GM19468 (cell line): ENCODE data around the gene GEMIN7.
"Not testable (repeated sequence)": the region's sequence is repeated elsewhere in the genome, so short reads cannot be mapped to it uniquely, and the experiment has no call there.

Experiments
- ATAC-seq: cut with Tn5 transposase; IDR thresholded peaks from one replicate; pipeline ENCODE4 v1.9.1; 2021; ENCODE audit warnings: mild to moderate bottlenecking, moderate library complexity, moderate number of reproducible peaks; ENCODE audit not compliant: unreplicated experiment; ENCODE audit errors: extremely low read depth

Gene GEMIN7

DNA sequence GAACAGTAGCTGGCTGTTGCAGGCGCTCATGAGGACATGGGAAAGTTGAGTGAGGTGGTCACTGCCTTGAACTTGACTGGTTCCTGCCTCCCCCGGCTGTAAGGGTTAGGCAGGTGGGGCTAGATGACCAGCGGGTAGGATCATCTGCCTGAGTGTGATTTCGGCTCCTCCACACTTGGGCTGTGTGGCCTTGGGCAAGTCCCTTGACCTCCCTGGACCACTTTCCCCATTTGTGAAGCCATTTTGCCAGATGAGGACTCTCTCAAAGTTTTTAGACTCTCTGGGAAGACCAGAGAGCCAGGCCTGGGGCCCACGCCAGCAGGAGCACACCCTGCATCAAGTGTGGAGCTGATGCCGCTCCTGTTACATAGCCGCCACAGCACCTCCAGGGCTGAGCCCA lies 23.4 kb downstream of the GEMIN7 start:
- ATAC-seq = no peak

DNA sequence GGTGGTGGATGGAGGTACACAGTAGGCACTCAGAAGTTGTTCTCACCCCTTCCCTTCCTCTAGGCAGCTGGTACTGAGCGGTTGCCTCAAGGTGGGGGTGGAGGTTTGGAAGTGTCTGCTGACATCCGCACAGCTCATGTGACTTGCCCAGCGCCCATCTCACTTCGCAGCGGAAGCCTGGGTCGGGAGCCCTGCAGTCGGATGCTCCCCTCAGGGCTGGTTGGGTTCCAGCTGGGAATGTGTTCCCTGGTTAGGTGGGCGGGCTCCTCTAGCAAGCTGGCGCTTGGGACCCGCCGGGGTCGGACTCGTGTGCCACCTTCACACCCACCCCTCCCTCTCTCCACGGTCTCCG lies 24.1 kb downstream of the GEMIN7 start:
- ATAC-seq = no peak

DNA sequence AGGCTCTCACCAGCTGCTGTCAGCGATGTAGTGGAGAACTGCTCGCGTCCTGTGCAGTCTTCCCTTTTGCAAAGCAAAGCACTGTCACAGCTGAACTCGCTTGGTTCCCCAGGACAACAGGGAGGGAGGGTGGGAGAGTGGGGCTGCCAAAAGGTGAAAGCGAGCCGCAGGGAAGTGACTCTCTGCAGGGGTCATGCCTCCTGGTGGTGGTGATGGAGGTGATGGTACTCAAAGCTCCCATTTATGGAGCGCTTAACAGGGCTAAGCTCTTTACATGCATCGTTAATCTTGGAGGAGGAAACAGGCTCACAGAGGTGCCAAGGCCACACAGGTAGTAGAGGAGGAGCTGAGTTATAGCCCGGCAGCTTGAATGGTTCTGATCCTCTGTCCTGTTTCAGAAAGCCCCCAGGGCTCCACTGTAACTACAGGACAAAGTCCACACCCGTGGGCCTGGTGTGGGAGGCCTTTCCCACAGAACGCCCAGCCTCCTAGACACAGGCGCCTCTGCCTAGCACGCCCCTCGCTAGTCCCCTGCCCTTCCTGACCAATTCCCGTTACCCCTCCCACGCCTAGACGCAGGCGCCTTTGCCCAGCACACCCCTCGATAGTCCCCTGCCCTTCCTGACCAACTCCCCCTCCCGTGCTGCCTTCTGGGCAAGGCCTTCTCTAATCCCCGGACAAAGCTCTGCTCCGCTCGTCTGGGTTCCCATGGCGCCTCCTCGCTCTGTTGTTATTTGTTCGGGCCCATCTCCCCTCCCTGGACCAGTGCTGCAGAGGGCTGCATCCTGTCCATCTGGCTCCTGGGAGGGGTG lies 24.7 kb downstream of the GEMIN7 start:
- ATAC-seq = no peak

DNA sequence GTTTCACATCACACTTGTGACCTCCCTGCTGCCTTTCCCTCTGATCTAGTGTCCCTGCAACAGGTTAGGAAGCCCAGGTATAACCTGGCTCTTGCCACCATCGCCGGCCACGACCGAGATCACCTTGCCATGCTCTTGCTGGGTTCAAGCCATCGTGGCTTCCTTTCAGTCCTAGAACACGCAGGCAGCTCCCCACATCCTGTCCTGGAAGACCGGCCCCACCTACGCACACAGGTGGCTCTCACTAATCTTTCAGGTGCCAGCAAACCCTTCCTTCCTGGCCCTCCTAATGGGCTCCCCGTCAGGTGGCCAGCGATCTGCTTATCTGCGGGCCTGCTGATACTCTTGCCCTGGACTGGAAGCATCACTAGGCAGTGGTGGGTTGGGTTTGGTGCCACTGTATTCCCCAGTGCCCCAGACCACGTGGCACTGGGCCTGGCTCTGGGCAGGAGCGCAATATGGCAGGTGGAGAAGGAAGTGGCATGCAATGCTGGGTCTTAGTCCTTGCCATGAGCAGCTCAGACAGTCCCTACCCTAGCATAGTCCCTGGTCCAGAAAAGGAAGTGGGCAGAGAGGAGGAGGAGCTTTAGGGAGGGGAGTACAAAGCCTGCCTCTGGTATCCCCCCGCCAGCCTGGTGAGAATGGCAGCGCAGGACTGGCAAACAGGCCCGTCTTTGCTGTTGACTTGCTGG lies 25.7 kb downstream of the GEMIN7 start:
- ATAC-seq = no peak

DNA sequence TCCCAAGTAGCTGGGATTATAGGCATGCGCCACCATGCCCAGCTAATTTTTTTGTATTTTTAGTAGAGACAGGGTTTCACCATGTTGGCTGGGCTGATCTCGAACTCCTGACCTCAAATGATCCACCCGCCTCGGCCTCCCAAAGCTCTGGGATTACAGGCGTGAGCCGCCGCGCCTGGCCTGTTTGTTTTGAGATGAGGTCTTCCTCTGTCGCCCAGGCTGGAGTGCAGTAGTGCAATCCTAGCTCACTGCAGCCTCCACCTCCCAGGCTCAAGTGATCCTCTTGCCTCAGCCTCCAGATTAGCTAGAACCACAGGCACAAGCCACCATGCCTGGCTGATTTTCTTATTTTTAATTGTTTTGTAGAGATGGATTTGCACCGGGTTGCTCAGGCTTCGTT lies 27.3 kb downstream of the GEMIN7 start:
- ATAC-seq = not testable (repeated sequence)

DNA sequence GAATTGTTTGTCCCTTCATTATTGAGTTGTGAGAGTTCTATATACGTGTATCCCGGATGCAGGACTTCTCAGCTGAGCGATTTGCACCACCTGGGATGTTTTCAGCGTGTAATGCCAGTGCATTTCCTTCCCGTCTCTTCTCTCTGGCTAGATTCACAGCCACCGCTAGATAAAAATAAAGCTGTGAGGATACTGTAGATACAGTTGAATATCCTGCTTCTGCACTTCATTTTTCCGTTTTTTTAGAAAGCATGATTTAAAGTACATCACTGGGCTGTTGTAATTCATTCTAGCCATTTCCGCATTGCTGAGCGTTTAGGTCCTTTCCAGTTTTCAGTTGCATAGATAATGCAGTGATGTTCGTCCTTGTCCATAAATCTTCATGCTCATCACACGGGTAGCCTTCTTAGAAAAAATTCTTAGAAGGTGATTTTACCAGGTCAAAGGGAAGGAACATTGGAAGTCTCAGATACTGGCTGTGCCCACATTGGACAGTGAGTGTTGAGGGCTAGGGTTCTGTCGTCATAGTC lies 28.6 kb downstream of the GEMIN7 start:
- ATAC-seq = no peak

DNA sequence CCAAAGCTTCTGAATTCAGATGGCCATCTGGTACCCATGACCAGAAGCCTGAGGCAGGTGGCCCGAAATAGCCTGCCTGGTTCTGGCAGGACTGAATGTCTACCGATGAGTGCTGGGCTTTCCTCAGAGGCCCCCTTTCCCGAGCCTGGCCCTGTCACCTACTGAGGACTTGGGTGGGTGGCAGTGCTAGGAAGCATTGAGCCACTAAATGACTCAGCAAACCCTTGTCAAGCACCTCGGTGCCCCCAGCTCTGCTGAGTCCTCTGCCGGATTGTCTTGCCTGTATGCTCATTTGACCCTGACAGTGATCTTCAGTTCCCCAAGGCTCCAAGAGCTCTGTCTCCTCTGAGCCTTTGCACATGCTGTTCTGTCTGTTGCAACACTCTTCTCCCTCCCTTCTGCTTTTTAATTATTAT lies 31.8 kb downstream of the GEMIN7 start:
- ATAC-seq = no peak

DNA sequence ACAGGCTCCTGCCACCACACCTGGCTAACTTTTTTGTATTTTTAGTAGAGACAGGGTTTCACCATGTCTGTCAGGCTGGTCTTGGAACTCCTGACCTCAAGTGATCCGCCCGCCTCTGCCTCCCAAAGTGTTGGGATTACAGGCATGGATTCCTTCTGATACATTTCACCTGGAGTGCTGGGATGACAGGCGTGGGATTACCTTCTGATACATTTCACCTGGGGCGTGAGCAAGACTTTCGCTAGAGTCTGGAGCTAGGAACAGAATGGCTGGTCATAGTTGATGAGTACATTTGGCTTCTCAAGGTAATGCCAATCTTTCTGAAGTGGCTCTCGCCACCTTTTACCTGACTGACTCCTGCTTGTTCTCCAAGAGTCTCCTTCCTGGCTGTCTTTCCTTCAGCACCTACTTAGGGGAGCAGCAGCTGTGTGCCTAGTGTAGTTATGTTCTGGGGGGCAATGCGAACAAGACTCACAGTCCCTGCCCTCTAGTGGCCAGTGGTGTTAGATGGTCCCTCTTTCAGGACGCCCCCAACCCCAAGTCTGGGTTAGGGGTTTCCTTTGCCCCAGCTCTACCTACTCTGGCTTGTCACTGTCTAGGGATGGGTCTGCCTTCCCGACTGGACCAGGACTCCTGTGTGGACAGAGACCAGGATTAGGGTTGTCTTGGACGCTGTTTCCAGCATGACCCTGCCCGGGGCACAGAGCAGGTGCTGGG lies 33.2 kb downstream of the GEMIN7 start:
- no peak for ATAC-seq

DNA sequence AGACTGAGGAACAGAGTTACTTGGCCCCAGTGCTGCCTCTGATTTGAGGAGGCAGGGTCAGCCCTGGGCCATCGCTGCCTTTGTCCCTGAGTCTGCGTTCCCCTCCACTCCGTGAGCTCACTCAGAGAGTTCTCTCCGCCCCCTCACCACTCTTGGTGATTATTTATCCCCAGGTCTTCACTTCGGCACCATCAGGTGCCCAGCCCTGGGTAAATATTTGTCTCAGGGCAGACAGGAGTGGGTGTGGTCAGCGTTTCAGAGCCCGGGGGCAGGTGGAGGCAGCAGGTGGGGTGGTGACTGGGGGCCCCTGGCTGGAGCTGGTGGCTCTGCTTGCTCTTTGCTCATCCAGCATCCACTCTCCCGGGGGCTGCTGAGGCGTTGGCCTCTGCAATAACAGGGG lies 34.6 kb downstream of the GEMIN7 start:
- ATAC-seq = no peak

DNA sequence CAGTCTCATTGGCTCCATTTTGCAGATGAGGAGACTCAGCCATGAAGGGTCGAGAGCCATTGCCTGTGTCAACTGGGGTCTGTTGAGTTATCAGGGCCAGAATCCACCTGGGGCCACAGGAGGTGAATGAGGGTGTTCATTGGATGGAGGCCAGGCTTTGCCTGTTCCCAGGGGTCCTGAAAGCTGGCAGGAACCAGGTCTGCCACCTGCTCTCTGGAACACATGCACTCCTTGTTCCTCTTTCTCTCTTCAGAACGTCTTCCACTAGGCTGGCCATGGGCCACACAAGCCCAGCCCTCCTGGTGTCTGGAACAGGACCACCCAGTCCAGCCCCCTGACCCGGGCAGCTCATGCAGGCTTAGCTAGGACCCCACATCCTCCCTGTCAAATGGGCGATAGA lies 35.1 kb downstream of the GEMIN7 start:
- ATAC-seq = no peak

DNA sequence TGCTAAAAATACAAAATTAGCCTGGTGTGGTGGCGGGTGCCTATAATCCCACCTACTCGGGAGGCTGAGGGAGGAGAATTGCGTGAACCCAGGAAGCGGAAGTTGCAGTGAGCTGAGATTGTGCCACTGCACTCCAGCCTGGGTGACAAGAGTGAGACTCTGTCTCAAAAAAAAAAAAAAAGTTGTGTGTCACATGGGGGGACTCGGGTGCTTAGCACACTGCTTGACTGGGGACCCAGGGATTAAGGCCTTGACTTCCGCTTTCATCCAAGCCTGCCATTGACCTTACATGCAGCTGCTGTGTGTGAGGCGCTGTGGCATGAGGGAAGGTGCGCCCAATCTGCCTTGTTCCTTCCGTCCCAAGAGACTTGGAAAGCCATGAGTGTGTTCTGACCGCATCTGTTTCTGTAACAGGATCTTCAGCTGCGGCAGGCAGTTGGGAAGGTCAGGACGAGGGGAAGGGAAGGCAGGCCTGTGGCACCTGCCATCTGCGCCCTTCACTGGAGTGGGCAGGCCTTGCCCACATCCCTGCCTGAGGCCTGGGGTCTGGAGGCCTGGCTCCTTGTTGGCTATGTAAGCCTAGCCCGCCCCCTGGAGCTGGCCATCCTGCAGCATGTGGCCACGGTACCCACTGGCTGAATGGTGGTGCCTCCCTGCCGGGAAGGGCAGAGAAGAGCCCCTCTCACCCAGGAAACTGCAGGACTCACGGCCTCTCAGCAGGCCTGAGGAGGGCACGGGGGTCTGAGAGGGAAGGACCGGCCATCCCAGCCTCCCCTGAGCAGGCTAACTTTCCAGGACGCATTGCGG lies 37.0 kb downstream of the GEMIN7 start:
- ATAC-seq = no peak

DNA sequence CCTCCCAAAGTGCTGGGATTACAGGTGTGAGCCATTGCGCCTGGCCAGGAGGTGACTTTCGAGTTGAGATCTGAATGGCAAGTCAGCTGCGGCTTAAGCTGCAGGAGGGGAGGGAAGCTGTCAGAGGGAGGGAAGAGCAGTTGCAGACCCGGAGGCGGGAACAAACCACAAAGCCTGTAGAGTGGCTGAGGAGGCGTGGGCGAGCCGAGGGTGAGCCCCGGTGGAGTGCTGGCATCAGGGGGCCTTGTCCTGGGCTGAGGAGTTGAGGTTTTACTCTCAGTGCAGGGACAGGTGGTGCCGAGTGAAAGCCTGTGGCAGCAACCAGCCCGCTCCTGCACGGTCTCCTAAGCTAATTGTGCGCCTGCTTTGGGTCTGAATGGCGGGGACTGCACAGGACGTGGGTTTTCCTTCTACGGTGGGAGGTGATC lies 38.1 kb downstream of the GEMIN7 start:
- no peak for ATAC-seq

DNA sequence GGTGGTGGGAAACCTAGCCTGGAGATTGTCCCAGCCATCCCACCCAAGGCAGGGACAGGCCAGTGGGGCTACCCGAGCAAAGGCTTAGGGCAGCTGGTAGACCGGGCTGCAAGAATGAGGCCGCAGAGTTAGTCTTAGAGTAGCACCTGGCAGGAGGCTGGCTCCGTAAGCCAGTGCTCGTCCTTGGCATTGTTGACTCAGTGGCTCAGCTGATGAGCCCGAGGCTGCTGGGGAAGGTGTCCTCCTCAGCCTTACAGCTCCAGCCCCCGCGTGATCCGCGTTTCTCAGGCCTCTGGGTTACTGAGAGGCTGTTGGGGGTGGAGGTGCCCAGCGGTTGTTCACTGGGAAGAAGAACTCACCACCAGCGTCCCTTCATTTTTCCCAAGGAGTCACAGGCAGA lies 38.6 kb downstream of the GEMIN7 start:
- ATAC-seq = no peak

DNA sequence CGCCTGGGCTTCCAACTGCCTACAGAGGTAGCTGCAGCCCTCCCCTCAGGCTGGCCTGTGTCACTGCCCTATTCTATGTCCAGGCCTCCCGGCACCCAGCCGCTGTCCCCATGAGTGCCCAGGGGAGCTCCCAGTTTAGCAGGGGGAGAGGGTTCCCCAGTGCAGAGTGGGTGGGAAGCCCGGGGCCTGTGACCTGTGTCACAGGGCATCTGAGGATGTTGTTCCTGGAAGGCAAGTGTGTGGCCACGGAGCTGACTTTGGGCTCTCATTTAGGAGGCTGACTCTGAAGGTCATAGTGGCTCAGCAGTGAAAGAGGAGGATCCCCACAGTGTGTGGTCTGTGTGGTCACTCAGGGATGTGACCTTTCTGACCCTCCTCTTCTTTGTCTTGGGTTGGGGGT lies 39.0 kb downstream of the GEMIN7 start:
- no peak for ATAC-seq

DNA sequence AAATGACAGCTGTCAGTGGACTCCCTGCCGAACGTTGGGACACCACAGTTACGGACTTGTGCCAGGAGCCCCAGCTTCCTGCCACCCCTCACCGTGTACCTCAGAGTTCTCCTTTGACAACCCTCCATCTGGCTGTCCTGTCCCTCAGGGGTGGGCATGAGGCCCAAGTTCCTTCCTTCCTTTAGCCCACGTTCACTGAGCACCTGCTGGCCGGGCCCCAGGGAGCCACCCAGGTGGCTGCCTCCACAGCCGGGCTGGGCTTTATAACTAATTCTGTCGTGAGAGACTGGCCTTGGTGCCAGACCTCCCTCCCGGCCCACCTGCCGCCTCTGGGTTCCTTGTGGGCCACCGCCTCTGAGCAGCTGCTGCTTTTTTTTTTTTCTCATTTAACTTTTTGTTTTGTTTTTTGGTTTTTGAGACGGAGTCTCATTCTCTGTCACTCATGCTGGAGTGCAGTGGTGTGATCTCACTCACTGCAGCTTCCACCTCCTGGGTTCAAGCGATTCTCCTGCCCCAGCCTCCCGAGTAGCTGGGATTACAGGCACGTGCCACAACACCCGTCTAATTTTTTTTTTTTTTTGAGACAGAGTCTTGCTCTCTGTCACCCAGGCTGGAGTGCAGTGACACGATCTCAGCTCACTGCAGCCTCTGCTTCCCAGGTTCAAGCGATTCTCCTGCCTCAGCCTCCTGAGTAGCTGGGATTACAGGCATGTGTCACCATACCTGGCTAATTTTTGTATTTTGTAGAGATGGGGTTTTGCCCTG lies 39.7 kb downstream of the GEMIN7 start:
- ATAC-seq = not testable (repeated sequence)

DNA sequence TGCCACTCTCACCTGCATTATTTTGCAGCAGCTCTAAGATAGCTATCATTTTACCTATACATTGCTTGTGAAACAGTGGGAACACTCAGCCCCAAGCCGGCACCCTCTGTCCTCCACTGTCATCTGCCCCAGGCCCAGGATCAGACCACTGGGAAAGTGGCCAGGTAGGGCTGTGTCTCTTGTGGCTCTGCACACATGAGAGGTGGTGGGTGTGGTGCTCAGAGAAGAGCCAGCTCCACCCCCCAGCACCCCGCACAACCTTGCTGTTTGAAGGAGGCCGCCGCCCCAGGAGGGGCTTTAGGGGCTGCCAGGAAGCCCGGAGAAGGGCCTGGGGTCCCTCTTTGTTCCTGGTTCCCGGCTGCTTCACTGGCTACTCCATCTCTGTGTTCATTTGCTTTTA lies 40.5 kb downstream of the GEMIN7 start:
- no peak for ATAC-seq

DNA sequence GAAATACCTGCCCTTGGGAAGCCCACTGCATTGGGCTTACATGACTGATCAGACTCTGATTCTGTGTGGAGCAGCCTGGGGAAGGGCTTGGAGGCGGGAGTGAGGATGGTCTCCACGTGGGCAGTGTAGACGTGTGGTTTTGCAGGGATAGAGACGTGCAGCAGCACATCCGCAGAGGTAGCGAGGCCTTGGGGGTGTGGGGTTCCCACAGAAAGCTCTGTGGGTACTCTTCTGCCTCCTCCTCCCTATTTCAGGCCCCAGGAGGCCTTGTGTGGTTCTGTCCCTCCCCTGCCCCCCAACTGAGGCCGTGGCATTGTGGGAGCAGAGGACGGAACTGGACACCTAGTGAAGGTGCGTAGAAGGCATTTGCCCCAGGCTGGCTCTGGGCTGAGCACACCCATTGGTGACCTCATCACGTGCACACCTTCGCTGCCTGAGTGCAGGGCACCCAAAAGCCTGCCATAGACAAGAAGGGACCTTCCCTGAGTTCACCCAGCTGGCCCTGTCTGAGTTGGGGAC lies 42.8 kb downstream of the GEMIN7 start:
- ATAC-seq = no peak

DNA sequence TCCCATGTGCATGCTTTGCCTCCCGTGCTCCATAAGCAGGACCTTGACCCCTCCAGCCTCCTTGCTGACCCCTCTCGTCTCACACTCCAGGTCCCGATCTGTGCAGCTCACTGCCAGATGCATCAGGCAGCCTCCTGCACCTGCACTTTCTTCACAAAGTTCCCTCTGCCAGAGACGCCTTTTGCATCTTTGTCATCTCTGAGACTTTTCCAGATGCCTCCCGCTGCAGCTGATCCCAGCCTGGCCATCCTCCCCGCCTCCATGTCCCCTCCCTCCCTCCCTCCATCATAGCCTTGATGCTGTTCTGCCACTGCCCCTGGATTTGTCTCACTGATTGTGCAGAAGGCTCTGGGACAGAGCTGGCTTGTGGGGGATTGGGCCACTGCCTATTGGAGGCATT lies 43.8 kb downstream of the GEMIN7 start:
- ATAC-seq = no peak

DNA sequence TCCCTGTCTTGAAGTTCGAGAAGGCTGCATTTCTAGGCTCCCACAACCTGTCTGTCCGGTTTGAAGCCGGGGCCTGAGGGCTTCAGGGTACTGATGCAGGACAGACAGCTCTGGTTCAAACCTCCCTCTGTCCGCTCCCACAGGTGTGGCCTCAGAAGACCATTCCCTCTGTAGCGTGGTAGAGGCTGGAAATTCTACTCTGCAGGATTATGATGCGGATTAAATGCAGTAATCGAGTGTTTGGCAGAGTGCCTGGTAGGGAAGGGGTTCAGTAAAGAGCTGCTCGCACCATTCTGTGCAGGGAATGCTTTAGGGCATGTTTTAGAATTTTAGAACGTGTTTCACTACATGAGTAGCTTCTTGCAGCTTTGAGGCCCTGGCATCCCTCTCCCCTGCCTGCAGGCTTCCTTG lies 44.4 kb downstream of the GEMIN7 start:
- ATAC-seq = no peak
